Activated naive CD8-positive, alpha-beta T cell treated with anti-CD3 and anti-CD28 coated beads, Interleukin-2, amount 10 ng/mL, durations not matched to agents 7 days and 5 days (primary cell): ENCODE results near the gene SYNE2. TPM values are rescaled to one million over a fixed set of nuclear protein-coding genes. Genes with fewer than 3 reads are reported as not detected.

Experiments
- ATAC-seq: fragments of 150-1000 bp; cut with Tn5 transposase; one replicate; pipeline ENCODE4 v1.10.0; 2021; ENCODE audit warnings: low read depth, moderate library complexity
- POLR2A ChIA-PET: fragments of 350-600 bp; sonication (Branson Sonifier 250); formaldehyde crosslinking; loops from one replicate; lab custom pipeline; 2021; ENCODE audit warnings: antibody characterized with exemption; lab: Charles Lee
- DNase-seq: peaks from one replicate; pipeline ENCODE4 v3.0.0; 2021
- H3K27ac Mint-ChIP-seq: one replicate; pipeline ENCODE4 v1.8.0; 2022; ENCODE audit warnings: mild to moderate bottlenecking, mixed read lengths
- H3K27me3 Mint-ChIP-seq: one replicate; pipeline ENCODE4 v1.8.0; 2022; ENCODE audit warnings: mild to moderate bottlenecking, moderate library complexity, mixed read lengths
- H3K36me3 Mint-ChIP-seq: one replicate; pipeline ENCODE4 v1.8.0; 2021; ENCODE audit warnings: mild to moderate bottlenecking, mixed read lengths
- H3K4me1 Mint-ChIP-seq: one replicate; pipeline ENCODE4 v1.8.0; 2021; ENCODE audit warnings: mixed read lengths
- H3K4me3 Mint-ChIP-seq: one replicate; pipeline ENCODE4 v1.8.0; 2022; ENCODE audit warnings: mild to moderate bottlenecking, moderate library complexity, mixed read lengths
- H3K9me3 Mint-ChIP-seq: one replicate; pipeline ENCODE4 v1.8.0; 2021; ENCODE audit warnings: mixed read lengths
- total RNA-seq, 2 experiments: library from RNA; stranded (reverse); gene quantifications; one replicate each; pipeline ENCODE4 v1.2.3, GENCODE V29; 2021

SYNE2 gene
- total RNA-seq, 2 experiments from 2014 or later: 233 to 245 TPM

DNA sequence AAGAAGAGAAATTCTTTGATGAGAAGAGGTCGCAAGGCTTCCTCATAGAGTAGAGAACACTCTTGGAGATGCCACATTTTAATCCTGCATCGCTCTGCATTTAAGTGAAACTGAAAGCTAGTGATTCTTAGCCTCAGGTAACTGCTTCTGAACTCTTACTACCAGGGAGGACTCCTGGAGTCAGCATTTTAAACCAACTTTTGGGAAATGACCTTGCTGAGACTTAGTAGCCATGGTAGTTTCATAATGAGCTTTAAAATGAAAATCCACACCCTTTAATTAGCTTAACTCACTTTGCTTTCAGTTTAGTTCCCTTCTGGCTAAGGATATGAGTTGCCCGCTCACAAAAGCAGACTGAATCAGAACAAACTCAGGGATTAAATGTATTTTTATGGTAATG, 80.3 kb downstream of the SYNE2 start:
- POLR2A ChIA-PET: interaction anchor here (0.8 to 1.1 kb wide), 3 partner anchors 13 to 79 kb away, joined by 3 to 5 read pairs (median 4); no protein-coding TSS in a partner anchor
- ATAC-seq (peak; percentile 67), DNase-seq (no peak)
- Mint-ChIP-seq H3K27me3 (no peaks in the 10 kb centered on the region), H3K4me3 (peak overlapping the region; percentile 41), H3K36me3 (peaks cover 17% of the 10 kb centered on the region), H3K4me1 (peaks cover 24% of the 10 kb centered on the region), H3K27ac (peak overlapping the region; percentile 57), H3K9me3 (no peaks in the 10 kb centered on the region)

GRCh38 chr14:63933711-63934110, 80.9 kb downstream of the SYNE2 start:
- Mint-ChIP-seq H3K27ac (peak overlapping the region; percentile 57), H3K27me3 (no peaks in the 10 kb centered on the region), H3K36me3 (peaks cover 13% of the 10 kb centered on the region), H3K9me3 (no peaks in the 10 kb centered on the region), H3K4me3 (peak overlapping the region; percentile 41), H3K4me1 (peaks cover 24% of the 10 kb centered on the region)
- POLR2A ChIA-PET: interaction anchor here (0.8 to 1.1 kb wide), 4 partner anchors 9 to 80 kb away, joined by 3 to 9 read pairs (median 4); no protein-coding TSS in a partner anchor
- ATAC-seq (no peak), DNase-seq (no peak)

- POLR2A ChIA-PET: interaction anchor here (1.0 to 4.5 kb wide), 5 partner anchors 9 to 85 kb away, joined by 3 to 52 read pairs (median 3); partner anchors contain the start of gene SYNE2
- H3K36me3 Mint-ChIP-seq: peaks cover 34% of the 10 kb centered on the region
- H3K27me3 Mint-ChIP-seq: no peaks in the 10 kb centered on the region
- no peak overlapping the region for H3K4me3 Mint-ChIP-seq
- peaks cover 44% of the 10 kb centered on the region for H3K4me1 Mint-ChIP-seq
- H3K9me3 Mint-ChIP-seq: no peaks in the 10 kb centered on the region
- H3K27ac Mint-ChIP-seq: no peak overlapping the region
- peak; percentile 63 for ATAC-seq
- DNase-seq: peak; percentile 54
These were observed 85.6 kb downstream of the SYNE2 start for GRCh38 chr14:63938198-63939005.

DNA sequence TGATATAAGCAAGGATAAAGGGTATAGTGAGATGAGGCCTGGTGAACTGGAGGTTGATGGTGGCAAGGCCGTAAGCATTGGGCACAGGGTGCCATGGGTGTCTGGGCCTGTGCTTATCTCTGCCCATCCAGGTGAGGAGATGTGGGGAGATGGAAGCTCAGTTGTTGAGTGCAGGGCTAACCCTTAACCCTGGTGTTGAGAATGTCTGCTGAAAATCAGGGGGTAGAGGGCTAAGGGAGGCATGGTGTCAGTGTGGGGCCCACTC, 86.1 kb downstream of the SYNE2 start:
- Mint-ChIP-seq H3K36me3 (peaks cover 34% of the 10 kb centered on the region), H3K27me3 (no peaks in the 10 kb centered on the region), H3K4me1 (peaks cover 40% of the 10 kb centered on the region), H3K27ac (no peak overlapping the region), H3K9me3 (no peaks in the 10 kb centered on the region), H3K4me3 (no peak overlapping the region)
- POLR2A ChIA-PET: interaction anchor here (1.0 to 4.5 kb wide), 6 partner anchors 8 to 85 kb away, joined by 3 to 52 read pairs (median 4); partner anchors contain the start of gene SYNE2
- ATAC-seq (no peak), DNase-seq (no peak)

GRCh38 chr14:63940387-63940786, 87.6 kb downstream of the SYNE2 start:
- Mint-ChIP-seq H3K27me3 (no peaks in the 10 kb centered on the region), H3K4me1 (peaks cover 34% of the 10 kb centered on the region), H3K9me3 (no peaks in the 10 kb centered on the region), H3K27ac (peak overlapping the region; percentile 89), H3K4me3 (peak overlapping the region; percentile 68), H3K36me3 (peaks cover 31% of the 10 kb centered on the region)
- peak; percentile 64 for ATAC-seq
- DNase-seq: no peak
- POLR2A ChIA-PET: interaction anchor here (0.7 to 4.5 kb wide), 9 partner anchors 9 to 564 kb away, joined by 3 to 52 read pairs (median 4); partner anchors contain the start of genes SGPP1, SYNE2 and ZBTB1

DNA sequence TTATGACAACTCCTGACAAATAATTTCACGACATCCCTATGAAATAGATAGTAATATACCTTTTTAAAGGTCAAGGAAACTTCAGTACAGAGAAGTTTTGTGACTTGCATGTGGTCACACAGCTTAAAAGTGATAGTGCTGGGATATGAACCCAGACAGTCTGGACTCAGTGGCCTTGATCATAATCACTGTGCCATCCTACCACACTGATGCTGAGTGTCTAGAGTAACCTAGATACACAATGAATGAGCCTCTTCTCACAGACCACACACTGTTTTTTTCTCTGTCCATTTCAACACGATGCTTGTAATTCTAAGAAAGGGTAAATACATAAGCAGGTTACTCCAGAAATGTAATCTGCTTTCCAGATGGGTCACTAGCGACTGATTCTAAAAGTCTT, 88.2 kb downstream of the SYNE2 start:
- ATAC-seq (peak; percentile 20), DNase-seq (no peak)
- Mint-ChIP-seq H3K36me3 (peaks cover 34% of the 10 kb centered on the region), H3K4me1 (peaks cover 33% of the 10 kb centered on the region), H3K27me3 (no peaks in the 10 kb centered on the region), H3K4me3 (peak overlapping the region; percentile 67), H3K9me3 (no peaks in the 10 kb centered on the region), H3K27ac (peak overlapping the region; percentile 84)
- POLR2A ChIA-PET: interaction anchor here (0.9 to 4.5 kb wide), 8 partner anchors 9 to 563 kb away, joined by 3 to 52 read pairs (median 4); partner anchors contain the start of genes SGPP1, SYNE2 and ZBTB1

DNA sequence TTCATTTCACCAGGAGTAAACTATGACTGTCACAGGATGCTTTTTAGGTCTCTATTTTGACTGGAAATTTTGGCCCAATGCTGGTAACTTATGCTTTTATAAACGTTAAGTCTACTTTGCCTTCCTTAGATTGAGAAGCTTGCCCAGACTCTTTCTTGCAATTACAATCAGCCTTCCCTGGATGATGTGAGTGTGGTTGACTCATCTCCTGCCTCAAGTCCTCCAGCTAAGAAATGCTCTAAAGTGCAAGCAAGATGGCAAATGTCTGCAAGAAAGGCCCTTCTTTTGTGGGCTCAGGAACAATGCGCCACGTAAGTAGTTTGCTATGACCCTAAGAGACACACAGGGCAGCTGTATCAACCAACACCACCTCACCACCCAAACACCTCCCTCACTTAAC, 96.9 kb downstream of the SYNE2 start:
- POLR2A ChIA-PET: interaction anchor here (1.7 kb wide), 1 partner anchor 9 kb away, joined by 4 read pairs; no protein-coding TSS in a partner anchor
- Mint-ChIP-seq H3K9me3 (no peaks in the 10 kb centered on the region), H3K27ac (no peak overlapping the region), H3K4me1 (peaks cover 9% of the 10 kb centered on the region), H3K4me3 (no peak overlapping the region), H3K36me3 (peaks cover 49% of the 10 kb centered on the region), H3K27me3 (no peaks in the 10 kb centered on the region)
- DNase-seq (no peak), ATAC-seq (no peak)

GRCh38 chr14:63951021-63951420, 98.2 kb downstream of the SYNE2 start:
- no peaks in the 10 kb centered on the region for H3K27me3 Mint-ChIP-seq
- no peak overlapping the region for H3K4me3 Mint-ChIP-seq
- DNase-seq (no peak), ATAC-seq (no peak)
- no peaks in the 10 kb centered on the region for H3K9me3 Mint-ChIP-seq
- POLR2A ChIA-PET: interaction anchor here (0.7 to 1.1 kb wide), 2 partner anchors 87 to 99 kb away, joined by 3 read pairs; partner anchors contain the start of gene SYNE2
- no peak overlapping the region for H3K27ac Mint-ChIP-seq
- H3K36me3 Mint-ChIP-seq: peaks cover 47% of the 10 kb centered on the region
- H3K4me1 Mint-ChIP-seq: peaks cover 6% of the 10 kb centered on the region

DNA sequence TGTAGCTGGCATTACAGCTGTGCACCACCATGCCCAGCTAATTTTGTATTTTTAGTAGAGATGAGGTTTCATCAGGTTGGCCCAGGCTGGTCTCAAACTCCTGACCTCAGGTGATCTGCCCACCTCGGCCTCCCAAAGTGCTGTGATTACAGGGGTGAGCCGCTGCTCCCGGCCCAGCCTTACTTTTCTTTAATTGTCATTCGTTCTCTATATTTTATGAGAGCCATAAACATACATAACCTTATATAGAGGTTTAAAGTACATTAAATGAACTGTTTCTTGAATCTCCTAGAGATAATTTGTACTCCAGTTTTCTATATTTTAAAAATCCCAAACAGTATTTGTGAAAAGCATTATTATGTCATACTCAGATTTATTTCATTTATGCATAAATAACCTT, 98.6 kb downstream of the SYNE2 start:
- peaks cover 6% of the 10 kb centered on the region for H3K4me1 Mint-ChIP-seq
- no peak for DNase-seq
- ATAC-seq: no peak
- H3K27ac Mint-ChIP-seq: no peak overlapping the region
- no peaks in the 10 kb centered on the region for H3K27me3 Mint-ChIP-seq
- no peaks in the 10 kb centered on the region for H3K9me3 Mint-ChIP-seq
- no peak overlapping the region for H3K4me3 Mint-ChIP-seq
- peaks cover 46% of the 10 kb centered on the region for H3K36me3 Mint-ChIP-seq
- POLR2A ChIA-PET: interaction anchor here (0.7 to 1.1 kb wide), 2 partner anchors 87 to 99 kb away, joined by 3 read pairs; partner anchors contain the start of gene SYNE2

- Mint-ChIP-seq H3K27ac (peak overlapping the region; percentile 27), H3K9me3 (no peaks in the 10 kb centered on the region), H3K4me3 (no peak overlapping the region), H3K4me1 (peaks cover 6% of the 10 kb centered on the region), H3K27me3 (no peaks in the 10 kb centered on the region), H3K36me3 (peaks cover 50% of the 10 kb centered on the region)
- ATAC-seq (no peak), DNase-seq (no peak)
- POLR2A ChIA-PET: interaction anchor here (1.1 kb wide), 1 partner anchor 100 kb away, joined by 3 read pairs; the partner anchor contains the start of gene SYNE2
These were observed 99.5 kb downstream of the SYNE2 start for GRCh38 chr14:63952053-63952932.

GRCh38 chr14:63952933-63953437, 100.2 kb downstream of the SYNE2 start:
- H3K4me3 Mint-ChIP-seq: no peak overlapping the region
- H3K4me1 Mint-ChIP-seq: peaks cover 6% of the 10 kb centered on the region
- POLR2A ChIA-PET: no interaction called here
- no peak for DNase-seq
- ATAC-seq: no peak
- H3K27me3 Mint-ChIP-seq: no peaks in the 10 kb centered on the region
- H3K36me3 Mint-ChIP-seq: peaks cover 47% of the 10 kb centered on the region
- H3K9me3 Mint-ChIP-seq: no peaks in the 10 kb centered on the region
- peak overlapping the region; percentile 27 for H3K27ac Mint-ChIP-seq

DNA sequence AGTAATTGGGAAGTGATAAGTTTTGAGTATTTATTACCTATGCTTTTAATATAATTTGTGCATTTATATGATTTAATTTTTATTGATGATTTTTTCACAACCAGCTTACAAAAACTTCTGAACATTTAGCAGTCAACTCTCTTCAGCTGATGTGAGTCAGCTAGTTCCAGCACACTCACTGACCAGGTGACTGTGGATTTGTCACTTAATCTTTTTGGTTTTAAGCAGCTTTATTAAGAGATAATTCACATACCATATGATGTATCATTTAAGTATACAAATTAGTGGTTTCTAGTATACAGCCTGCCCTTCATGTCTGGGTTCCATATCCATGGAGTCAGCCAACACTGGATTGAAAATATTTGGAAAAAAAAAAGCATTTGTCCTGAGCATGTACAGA, 103.5 kb downstream of the SYNE2 start:
- no peak for DNase-seq
- H3K36me3 Mint-ChIP-seq: peaks cover 47% of the 10 kb centered on the region
- POLR2A ChIA-PET: no interaction called here
- H3K27me3 Mint-ChIP-seq: no peaks in the 10 kb centered on the region
- ATAC-seq: no peak
- H3K9me3 Mint-ChIP-seq: no peaks in the 10 kb centered on the region
- peaks cover 8% of the 10 kb centered on the region for H3K4me1 Mint-ChIP-seq
- H3K27ac Mint-ChIP-seq: no peak overlapping the region
- H3K4me3 Mint-ChIP-seq: no peak overlapping the region
